HG03045 (cell line): ENCODE results near the gene RAG1.

Source experiments
- ATAC-seq: cut with Tn5 transposase; IDR thresholded peaks from one replicate; pipeline ENCODE4 v1.9.1; 2021; ENCODE audit warnings: mild to moderate bottlenecking, moderate library complexity; ENCODE audit not compliant: unreplicated experiment

The RAG1 gene

DNA sequence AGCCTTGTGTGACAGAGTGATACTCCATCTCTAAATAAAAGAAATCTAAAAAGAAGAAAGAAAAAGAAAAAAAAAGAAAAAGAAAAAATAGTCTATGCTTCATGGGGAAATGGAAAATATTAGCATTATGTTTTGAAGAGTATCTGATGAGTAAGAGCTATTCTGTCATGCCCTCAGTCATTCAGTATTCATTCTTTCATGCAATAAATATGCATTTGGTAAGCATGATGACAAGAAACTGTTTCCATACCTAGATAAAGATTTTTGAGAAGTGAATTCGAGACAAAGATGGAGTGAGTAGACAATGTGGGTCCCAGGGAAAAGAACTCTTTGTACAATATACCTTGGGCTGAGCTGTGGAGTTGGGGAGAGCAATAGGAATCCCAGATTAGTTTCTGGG, 20.3 kb downstream of the RAG1 start:
- no peak for ATAC-seq

DNA sequence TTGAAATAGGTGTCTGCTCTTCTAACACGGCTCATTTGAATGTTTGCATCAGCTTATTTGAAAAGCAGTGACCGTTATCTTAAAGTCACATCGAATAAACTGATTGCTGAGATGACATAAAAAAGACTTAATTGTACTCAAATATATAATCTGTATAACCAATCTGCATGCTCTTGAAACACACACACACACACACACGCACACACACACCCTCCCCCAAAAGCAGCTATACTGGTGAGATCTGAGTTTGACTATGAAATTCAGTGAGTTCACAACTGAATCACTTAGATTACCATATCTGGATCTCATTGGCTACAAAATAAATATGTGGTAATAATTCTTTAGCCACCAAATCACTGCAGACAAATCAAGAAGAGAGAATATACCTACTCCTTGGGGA, 22.7 kb downstream of the RAG1 start:
- no peak for ATAC-seq

DNA sequence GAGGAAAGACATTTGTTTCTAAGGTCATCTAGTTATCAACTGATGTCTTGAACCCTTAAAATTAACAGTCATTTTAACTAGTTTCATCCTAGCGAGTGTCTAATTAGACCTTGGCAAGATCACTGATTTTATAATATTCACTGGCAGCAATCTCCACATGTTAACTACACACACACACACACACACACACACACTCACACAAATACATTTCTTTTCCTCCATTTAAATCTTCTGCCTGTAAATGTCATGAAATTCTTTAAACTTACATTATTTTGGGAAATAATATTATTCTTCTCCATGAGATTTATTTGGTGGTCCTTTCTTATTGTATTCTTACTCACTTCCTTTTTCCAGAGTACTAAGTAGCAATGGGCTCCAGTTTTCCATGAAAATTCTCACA, 23.6 kb downstream of the RAG1 start:
- no peak for ATAC-seq

DNA sequence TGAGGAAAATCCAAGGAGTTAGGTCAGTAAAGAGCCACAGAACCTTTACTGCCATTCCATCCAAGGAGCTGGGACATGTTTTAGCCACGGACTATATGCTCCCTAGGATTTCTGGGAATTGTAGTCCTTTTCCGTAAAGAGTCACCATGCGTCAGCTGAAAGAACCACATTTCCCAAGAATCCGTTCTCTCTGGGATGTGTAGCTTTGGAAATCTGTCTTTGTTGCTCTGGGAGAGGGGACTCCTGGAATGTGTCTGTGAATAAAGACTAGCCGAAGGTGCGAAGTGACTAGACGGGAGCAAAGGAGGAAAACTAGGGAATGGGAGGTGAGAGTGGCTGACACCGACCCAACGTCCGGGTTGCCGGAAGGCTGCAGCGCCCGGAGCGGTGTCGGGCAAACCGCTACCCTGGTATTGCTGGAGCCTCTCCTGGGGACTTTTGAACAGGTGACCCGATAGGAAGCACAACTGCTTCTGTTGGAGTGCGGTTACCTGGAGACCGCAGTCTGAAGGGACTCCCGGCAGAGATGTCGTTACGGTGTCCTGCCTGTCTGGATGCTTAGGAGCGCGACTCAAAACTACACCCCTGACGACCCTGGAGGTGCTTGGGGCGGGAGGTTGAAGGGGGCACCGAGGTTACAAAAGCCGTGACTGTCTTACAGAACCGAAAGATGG, 26.6 kb downstream of the RAG1 start, which contains the start of gene IFTAP:
TSS of gene IFTAP (plus strand) at position 187 of the 674 bp plus-strand sequence. CDS start 15,602 bp downstream, outside the sequence.
- ATAC-seq = peak; percentile 81

DNA sequence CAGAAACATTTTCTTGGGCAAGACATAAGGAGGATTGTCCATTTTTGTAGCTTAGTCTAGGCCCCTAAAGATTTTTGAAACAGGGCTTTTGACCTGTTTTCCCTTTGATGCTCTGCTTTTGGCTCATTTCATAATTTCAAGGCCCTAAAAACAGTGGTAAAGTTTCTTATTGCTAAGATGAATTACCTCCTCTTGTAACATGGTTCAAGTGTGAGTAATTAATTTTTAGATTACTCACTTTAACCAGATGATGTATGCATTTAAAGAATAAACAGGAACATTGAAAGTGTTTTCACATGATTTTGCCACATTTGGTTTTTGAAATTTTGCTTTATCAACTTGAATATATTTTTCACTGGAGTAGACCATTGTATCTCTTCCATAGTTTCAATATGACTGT, 29.1 kb downstream of the RAG1 start:
- no peak for ATAC-seq

DNA sequence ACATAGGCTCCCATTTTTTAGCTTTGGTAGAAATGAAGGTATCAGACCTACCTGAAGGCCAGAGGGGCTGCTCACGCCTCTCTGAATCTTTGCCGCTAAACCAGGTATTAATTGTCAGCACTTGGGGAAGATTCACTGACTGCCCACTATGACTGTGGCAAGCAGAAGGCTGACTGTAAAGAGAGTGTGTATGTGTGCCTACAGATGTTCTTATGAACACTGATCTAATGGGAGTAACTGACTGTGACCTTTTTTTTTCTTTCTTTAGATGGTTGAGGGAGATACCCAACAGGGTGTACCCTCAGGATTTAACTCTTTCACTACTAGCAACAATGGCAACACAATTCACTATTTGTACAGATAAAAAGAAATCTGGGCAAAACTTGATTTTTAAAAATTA, 30.2 kb downstream of the RAG1 start, which contains the start of gene RAG2:
TSS of gene RAG2 (minus strand) at position 186 of the 400 bp plus-strand sequence. CDS start 4,068 bp downstream, outside the sequence.
- no peak for ATAC-seq

DNA sequence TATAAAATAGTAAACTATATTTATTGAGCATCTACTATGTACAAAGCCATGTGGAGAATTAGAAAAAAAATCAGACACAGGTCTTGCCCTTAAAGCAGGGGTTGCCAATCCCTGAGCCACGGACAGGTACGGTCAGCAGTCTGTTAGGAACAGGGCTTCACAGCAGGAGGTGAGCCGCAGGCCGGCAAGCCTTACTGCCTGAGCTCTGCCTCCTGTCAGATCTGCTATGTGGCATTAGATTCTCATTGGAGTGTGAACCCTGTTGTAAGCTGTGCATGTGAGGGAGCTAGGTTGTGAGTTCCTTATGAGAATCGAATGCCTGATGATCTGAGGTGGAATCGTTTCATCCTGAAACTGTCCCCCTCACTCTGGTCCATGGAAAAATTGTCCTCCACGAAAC, 32.4 kb downstream of the RAG1 start:
- ATAC-seq = no peak

DNA sequence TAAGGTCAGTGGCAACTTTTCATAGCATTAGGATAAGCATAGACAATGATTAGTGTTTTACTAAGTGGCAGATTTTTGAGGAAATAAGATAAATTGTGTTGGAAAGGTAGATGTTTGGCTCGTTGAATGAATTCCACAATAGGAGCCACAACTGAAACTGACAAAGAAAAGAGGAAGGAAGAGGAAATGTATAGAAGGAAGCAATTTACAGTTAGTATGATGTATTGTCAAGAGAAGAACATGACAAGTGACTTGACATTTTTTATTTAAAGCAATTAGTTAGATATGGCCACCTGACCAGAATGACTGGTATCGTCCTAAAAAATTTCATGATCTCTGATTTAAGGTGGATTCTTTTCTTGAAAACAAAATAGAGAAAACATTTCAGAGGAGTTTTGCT, 33.3 kb downstream of the RAG1 start:
- ATAC-seq = no peak

DNA sequence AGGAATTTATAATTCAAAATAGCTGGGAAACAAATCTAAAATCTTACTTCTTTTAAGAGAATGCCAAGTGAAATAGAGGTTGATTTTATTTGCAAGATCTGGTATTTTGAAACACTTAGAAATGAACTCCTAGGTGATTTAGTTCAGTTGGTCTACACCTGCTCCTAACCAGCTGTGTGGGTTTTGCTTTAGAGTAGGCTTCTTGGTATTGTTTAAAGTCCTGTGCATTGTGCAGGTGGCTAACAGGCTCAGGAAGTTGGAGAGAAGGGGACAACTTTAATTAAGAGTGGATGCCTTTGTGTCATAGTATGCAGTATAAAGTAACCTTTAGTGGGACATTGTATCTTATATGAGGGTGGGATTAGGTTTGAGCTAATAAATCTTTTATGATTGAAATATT, 34.3 kb downstream of the RAG1 start:
- no peak for ATAC-seq

DNA sequence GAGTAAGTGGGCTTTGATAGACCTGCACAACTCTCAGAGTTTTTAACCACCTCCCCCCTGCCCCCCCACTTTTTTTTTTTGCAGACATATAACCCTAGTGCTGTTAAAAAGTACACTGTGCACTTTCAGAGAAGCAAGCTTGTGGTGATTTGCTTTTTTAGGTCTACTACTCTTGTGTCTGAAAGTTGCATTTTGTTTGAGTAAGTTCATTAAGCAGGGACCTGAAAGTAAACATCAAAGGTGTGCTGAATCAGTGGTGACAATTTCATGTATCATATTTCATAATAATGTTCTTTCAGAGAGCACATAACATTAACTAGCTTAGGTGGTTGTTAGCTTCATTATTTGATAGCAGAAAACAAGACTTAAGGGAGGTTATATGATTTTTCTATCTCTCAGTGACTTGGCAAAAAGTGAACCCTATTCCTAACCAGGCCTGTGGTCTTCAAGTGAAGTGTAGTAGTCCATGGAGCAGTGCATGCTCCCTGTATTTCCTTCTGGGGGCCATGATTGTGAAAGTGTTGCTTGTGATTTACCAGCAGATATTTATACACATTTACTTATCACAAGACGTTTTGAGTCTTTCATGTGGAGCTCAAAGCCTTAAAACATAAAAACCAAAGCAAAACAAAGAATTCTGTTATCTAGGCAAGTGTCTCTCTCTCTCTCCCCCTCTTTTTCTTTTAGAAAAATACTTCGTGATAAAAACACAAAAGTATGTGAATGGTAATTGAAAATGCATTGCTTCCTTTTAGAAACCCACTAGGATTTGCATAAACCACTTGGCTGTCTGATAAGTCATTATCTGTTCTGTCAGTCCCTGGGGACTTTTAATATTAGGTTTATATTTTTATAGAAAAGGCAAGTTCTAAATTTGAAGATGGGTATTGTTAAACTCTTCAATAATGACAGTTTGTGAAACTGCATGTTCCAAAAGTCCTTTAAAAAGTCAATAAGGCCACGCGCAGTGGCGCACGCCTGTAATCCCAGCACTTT, 37.7 kb downstream of the RAG1 start:
- no peak for ATAC-seq

DNA sequence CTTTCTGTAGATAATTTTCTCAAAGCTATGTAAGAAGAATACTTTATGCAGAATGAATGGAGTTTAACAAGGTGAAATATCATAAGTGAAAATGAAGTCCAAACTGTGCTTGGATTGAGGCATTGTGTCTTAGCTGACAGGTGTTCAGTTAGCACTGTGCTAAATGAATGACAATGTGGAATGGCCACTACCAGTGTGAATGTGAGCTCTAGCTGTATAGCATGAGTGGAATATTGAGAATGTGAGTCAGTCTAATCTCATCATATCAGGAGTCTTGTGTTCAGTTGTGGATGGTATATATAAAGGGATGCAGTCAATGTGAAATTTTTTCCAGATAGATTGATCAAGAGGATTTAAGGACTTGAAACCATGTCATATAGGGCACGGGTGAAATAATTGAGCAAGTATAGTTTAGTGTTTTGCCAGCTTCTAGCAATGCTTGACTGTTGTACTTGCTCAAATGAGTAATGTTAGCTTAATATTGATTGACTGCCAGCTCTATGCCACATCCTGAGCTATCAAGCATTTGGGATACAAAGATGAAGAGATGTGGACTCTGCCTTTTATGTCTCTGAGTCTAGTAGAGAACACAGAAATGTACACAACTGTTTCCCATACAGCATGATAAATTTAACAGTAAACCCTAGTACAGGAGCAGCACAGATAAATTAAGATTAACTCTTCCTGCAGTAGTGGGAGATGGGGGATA, 40.8 kb downstream of the RAG1 start:
- no peak for ATAC-seq

DNA sequence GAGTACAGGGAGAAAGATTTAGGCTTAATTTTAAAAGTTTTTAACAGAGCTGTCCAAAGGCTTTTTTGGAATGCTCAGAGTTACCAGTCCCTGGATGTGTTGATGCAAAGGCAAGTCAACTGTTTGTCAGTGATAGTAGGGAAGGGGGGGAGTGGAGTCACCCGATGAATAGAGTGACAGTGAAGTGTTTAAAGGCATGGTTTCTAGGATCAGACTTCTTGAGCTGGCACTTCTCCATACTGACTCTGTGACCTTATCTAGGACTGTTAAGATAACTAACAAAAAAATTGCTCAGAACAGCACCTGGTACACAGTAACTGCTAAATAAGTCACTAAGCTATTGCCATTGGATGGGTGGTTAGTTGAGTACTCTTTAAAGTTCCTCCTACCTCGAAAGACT, 41.6 kb downstream of the RAG1 start:
- no peak for ATAC-seq

DNA sequence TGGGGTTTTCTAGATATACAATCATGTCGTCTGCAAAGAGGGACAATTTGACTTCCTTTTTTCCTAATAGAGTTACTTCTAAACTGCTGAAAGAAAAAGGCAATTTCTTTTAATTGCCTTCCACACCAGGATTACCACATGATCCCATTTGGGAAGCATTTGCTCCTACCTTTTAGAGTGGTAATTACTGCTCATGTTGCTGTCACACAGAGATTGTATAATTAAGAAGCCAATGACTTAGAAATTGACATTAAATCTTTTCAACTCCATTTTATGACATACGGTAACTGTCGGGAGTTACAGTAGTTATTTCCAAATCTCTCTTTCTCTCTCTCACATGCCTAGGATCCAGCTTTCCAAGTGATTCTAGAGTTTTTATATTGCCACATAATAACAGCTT, 48.0 kb downstream of the RAG1 start:
- ATAC-seq = no peak

DNA sequence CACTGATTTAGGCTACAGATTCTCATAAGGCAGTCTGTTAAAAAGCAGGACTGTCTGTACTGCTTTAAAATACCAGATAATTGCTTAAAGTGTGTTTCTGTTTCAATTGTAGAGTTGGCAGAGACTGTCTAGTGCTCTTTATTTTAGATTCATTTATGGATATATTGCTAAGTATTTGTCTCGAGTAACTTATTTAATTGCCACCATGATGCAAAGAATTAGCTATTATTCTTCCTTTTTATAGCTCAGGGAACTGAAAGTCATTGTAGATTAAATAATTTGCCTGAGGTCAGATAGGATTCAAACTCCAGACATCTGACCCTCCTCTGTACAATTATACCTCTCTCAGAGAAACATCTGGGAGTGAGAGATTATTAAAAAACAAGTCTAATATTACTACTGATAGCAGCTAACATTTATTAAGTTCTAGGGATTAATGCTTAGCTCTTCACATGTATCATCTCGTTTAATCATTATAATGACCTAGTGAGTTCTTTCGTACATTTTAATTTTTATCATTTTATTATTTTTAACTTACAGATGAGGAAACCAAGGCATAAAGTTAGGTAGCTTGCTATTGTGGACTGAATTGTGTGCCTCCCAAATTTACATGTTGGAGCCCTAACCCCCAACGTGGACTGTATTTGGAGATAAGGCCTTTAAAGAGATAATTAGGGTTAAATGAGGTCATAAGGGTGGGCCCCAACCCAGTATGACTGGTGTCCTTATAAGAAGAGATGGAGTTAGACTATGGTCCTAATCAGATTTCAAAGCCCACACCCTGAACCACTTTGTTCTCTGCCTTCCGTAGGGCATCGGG, 49.9 kb downstream of the RAG1 start:
- ATAC-seq = no peak

DNA sequence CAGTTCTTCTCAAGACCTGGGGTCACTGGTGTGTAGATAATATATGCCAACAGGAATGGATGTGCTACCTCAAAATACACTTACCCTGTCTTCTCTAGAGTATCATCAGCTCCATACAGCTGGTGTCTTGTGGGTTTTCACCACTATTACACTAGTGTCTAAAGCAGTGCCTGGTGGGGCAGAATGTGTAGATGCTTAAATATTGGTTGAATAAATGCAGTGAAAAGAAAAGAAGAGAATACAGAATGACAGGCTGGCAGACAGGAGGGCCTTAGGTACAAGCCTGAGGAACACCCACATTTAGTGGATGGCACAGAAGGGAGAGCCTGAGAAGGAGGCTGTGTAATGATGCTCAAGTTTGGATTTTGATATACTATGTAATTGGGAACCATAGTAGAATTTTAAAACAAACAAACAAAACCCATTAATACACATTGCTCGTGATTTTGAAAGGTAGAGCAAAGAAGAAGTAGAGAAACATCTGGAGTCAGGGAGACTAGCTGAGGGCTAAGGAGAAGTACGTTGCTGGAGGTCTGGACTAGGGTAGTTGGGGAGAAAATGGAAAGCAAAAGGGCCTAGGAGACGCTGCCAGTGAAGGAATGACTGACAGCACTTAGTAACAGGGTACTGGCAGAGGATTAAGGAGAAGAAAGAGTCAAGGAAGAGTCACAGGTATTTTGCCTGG, 50.7 kb downstream of the RAG1 start:
- no peak for ATAC-seq

DNA sequence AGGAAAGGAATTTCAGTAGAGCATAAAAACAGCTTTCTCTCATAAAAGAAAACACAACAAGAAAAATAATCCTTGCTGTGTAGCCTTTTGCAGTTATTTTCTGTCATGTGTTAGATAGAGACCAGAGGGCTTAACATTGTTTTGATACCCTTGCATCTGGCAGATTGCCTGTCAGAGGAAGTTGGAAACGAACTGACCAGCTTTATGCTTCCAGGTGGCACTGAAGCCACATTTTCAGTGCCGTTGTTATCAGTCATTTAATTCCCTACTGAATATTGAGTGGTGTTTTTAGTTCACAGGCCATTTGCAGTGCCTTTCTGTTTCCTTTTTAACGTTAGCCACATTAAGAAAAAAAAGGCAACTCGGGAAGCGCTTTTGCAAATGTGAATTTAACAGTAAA, 51.7 kb downstream of the RAG1 start:
- ATAC-seq = no peak

DNA sequence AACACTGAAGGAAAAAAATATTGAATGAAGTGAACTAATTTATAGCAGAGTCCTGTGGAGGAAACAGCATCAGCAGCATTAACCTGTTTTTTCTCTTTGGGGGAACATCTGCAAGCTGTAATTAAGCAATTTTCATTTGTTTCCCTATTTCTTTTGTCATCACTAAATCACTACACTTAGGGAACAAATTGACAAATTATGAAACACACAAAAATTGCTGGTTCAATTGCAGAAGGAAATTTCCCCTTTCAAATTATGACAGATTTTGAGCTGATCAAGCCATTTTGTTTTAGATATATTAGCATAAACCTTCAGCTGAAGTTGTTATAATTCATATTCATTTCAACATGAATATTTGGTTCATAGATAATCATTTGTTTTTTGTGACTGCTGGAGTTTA, 52.4 kb downstream of the RAG1 start:
- no peak for ATAC-seq

DNA sequence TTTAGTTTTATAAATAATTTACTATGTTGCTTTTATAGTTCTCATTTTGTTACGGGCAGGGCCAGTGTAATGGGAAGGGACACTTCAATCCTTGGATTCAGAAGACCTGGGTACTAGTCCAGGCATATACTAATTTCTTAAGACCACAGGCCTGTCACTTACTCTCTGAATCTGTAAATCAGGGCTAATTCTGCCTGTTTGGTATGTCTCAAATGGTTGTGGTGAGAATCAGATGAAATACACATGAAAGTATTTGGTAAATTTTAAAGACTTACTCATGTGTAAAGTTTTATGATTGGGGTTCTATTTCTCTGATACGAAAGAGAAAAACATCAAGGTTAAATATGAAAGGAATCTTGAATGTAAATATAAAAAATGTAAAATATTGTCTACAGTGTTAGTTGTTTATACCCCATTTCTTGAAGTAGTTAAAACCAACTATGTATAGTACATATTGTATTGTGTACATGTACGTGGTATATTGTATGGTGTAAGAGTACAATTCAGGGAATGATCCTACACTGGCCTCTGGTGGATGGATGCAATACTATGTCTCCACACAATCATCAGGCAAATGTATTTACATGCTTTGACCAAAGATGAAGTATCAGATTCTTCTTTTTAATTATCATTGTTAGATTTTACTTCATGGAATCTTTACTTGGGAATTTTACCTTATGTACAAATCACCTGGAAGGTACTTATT, 54.8 kb downstream of the RAG1 start:
- ATAC-seq = no peak

DNA sequence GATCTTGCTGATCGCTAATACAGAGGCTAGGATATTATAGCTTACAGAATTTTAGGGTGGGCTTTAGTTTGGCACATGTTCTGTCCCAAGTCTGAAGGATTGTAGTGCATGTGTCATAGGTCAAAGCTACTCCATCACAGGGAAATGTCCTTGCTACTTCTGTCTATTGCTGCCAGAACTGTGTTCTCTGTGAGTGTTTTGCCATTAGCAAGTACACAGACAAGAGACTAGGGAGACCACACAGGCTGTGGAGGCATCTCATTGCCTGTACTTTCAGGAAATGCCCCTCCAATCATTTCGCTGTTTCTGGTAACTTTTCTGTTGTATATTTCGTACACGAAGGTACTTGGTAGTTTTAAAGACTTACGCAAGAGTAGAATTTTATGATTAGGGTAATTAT, 55.7 kb downstream of the RAG1 start:
- ATAC-seq = no peak
